Coronary artery (tissue), 2 donors: ENCODE results near the gene EPAS1.
A peak's percentile ranks its signal among the peaks of the same experiment; 100 is the strongest.

Experiments used
- DNase-seq: peaks from one replicate; pipeline ENCODE4 v3.0.0-alpha.2; 2017; ENCODE audit warnings: low spot score
- H3K27ac ChIP-seq, 2 donors: fragments of 200-600 bp; sonication (generic); one replicate each; pipeline ENCODE4 v1.5.1; 2016 to 2019
- H3K4me3 ChIP-seq: fragments of 200-600 bp; sonication (generic); 2 replicates; pipeline ENCODE4 v1.5.1; 2016; ENCODE audit warnings: mild to moderate bottlenecking, moderate library complexity
- CTCF ChIP-seq: fragments of 200-600 bp; sonication (generic); IDR thresholded peaks from one replicate; pipeline ENCODE4 v1.5.1; 2019; ENCODE audit warnings: antibody characterized with exemption

EPAS1 gene

DNA sequence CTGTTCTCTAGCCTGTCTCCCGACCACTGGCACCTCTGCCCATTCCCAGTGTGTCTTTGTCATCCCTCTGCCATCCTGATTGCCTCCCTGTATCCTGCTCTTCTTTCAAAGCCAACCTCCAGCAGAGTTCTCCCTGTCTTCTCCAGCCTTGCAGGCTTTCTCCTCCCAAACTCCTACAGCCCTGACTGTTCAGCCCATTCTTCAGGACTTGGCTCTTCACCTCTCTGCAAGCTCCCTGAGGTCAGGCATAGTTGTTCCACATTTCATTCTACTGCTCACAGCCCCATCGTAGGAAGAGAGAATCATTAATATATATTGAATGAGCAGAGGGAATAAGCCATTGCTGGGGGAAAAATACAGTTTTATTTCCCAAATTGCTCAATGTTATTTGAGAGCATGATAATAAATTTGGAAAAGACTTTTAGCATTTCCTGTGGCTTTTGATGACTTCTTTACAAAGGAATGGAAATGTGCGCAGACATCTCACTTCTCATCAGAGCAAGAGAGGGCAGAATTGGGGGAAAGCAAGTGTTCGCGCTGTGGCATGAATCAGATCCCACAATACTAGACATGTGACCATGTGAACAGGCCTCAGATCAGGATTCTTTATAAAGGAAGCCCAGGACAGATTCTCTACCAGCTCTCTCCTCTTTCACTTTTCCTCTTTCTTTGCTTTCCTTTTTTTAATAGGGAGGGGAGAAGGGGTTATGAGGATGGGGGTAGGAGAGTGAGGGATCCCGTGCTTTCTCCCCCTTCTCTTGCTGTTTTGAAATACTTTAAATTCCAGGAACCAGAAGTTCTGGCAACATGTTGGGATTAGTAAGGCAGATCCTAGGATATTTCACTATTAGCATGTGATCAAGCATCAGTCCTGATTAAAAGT is 37.4 kb downstream of the EPAS1 start:
- peak overlapping the region; percentile 55 for H3K4me3 ChIP-seq
- DNase-seq = peak; percentile 59
- H3K27ac ChIP-seq = peak overlapping the region; percentile 84 to 87
- TF ChIP-seq CTCF = no peak

DNA sequence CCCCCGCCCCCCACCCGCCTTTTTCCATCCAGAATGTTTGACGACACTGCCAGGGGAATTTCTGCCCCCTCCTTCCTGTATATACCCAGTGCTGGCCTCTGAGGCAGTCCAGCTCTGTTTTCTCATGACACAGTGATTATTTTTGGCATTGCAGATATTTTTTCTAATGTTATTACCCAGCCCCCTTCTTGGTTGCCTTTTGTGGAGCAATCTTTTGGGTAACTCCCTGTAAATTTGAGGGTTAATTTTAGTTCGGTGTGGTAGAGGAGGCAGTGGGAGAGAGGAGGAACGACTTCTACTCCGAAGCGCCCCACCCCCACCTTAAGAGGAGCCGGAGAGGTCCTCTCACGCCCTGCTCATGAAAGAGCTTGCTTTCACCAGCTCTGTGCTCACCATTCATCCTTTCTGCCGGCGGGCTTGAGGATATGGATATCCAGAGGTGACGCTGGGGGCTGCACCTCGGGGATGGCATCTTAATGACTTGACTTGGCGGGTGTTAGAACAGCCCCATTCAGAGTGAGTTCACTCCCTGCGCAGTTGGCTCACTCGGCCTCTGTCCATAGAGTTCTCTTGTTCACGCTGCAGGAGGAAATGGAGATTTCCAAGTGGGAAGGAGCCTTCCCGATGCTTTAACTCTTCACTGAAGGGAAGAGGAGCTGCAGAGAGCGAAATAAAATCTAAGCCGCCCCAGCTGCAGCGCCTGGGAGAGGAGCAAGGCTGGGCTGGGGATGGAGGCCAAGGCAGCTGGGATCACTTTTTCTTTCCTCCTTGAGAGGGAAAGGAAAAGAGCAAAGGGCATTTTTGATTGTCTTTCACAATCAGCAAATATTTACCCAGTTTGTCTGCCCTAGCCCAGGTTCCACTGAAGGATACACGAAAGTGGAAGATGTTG is 38.4 kb downstream of the EPAS1 start:
- peak; percentile 82 for DNase-seq
- Histone ChIP-seq H3K4me3 (peak overlapping the region; percentile 55), H3K27ac (peak overlapping the region; percentile 84 to 87)
- no peak for TF ChIP-seq CTCF

DNA sequence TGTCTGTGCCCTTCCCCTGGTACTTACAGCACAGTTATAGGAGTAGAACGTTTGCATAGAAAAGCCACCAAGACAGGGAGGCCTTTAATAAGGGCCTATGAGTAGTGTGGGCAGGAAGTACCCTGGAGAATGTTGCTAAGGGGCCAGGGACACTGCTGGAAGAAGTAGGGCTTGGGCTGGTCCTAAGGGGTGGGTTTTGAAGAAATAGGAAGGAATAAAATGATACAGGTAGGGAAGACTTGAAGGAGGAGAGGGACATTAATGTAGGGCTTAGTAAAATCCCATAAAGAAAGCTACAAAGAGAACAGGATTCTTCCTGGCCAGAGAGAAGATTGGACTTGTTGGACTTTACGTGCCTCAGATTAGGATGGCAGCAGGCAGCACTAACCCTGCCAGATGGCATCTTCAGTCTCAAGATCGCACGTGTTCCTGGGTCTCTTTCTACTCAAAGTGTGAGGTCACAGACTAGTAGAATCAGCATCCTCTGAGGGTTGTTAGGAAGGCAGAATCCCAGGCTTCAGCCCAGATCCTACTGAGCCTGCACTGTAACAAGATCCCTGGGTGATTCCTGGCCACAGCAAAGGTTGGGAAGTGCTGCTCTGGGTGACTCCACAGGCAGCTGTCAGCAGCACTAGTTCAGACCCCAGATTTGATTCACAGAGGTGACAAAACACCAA is 39.2 kb downstream of the EPAS1 start:
- no peak for TF ChIP-seq CTCF
- Histone ChIP-seq H3K4me3 (peak overlapping the region; percentile 55), H3K27ac (peak overlapping the region; percentile 84 to 87)
- DNase-seq = no peak

DNA sequence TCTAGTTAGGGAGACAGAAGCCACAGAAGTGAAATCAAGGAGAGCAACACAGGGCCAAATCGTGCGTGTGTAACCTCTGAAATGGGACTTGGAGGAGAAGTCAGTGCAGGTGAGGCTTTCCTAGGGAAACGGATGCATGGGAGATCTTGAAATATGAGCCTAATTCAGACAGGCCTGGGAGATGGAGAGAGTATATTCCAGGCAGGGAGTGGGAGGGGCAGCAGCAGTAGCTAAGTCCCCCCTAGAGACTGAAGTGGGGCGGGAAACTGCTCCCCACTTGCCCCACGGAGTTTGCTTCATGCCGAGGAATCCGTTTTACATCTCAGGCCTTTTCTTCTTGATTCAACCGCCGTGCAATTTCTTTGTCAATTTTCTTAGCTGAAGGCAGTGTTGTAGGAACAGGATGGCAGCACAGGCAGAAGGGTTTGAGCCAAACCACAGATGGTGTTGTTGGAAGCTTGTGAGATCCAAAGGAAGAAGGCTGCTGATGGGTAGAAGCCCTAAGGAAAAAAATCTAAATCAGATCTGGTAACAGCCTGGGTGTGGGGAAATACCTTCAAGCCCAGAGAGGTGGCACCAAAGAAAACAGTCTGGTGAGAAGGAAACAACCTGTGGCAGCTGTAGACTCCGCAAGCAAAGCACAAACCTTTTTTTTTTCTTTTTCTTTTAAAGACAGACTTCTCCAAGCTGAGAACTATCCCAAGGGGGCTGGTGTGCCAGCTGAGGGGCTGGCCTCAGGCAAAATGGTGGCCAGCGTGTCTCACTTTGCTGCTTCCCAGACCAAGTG is 40.2 kb downstream of the EPAS1 start:
- Histone ChIP-seq H3K4me3 (no peak overlapping the region), H3K27ac (peak overlapping the region; percentile 84 to 87)
- DNase-seq = no peak
- no peak for TF ChIP-seq CTCF

DNA sequence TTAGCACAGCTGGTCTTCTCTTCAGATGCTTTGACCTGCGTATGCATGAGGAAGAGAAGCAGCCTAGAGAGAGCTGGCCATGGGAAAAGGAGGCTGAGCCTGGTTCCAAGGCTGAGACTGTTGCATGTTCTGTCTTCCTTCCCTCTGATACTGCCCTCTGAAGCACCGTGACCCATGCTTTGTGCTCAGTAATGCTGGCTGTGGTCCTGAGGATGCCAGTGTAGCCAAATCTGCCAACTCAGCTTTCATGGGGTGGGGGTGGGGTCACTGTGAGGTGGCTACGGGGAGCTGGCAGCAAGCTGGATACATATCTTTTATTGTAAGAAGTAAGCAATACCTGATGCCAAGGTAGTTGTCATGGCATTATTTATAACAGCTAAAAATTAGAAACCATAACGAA is 41.5 kb downstream of the EPAS1 start:
- no peak for TF ChIP-seq CTCF
- Histone ChIP-seq H3K4me3 (peak overlapping the region; percentile 21), H3K27ac (peak overlapping the region; percentile 44 to 84)
- DNase-seq = no peak

DNA sequence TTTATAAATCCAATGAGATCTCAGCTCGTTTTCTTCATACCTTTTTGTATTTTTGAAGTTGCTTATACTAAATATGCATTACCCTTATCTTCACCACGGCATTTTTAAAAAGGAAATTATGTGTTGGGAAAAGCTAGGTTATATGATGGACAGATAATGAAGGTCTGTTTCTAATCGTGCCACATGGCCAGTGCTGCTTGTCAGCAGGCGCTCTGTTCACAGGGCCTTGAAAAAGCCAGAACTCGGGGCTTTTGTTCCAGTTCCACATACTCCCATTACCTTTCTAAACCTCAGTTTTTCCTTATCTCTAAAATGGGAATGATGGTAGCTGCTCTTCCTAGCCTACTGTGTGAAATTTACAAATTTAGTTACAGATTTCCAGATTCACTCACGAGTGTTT is 42.0 kb downstream of the EPAS1 start:
- Histone ChIP-seq H3K4me3 (no peak overlapping the region), H3K27ac (peak overlapping the region; percentile 44 to 84)
- DNase-seq = no peak
- TF ChIP-seq CTCF = no peak
